Suprapubic skin (tissue), 4 donors: Measurements from ENCODE around the gene IFIT1B. TPM values are rescaled to one million over a fixed set of nuclear protein-coding genes. Genes with fewer than 3 reads are reported as not detected.

Source experiments
- DNase-seq, 2 donors: peaks; one replicate each; pipeline ENCODE4 v3.0.0-alpha.2; 2019; ENCODE audit warnings: low spot score in 2 of 2
- H3K27ac ChIP-seq: fragments of 200-600 bp; sonication (generic); one replicate; pipeline ENCODE4 v1.5.1; 2019
- H3K27me3 ChIP-seq: fragments of 200-600 bp; sonication (generic); one replicate; pipeline ENCODE4 v1.5.1; 2019
- H3K36me3 ChIP-seq: fragments of 200-600 bp; sonication (generic); one replicate; pipeline ENCODE4 v1.5.1; 2019
- H3K4me1 ChIP-seq: fragments of 200-600 bp; sonication (generic); one replicate; pipeline ENCODE4 v1.5.1; 2019
- H3K4me3 ChIP-seq: fragments of 200-600 bp; sonication (generic); one replicate; pipeline ENCODE4 v1.5.1; 2019; ENCODE audit warnings: mild to moderate bottlenecking
- H3K9me3 ChIP-seq: fragments of 200-600 bp; sonication (generic); one replicate; pipeline ENCODE4 v1.5.1; 2019
- CTCF ChIP-seq, 2 donors: fragments of 200-600 bp in 1 of 2; fragments of 450-650 bp in 1 of 2; sonication (generic) in 1 of 2; IDR thresholded peaks; one replicate each; pipeline ENCODE4 v1.5.1; 2016 to 2019; ENCODE audit warnings: antibody characterized with exemption in 2 of 2, mild to moderate bottlenecking in 1 of 2, moderate library complexity in 1 of 2
- EP300 ChIP-seq: sonication (generic); formaldehyde crosslinking; IDR thresholded peaks from one replicate; pipeline ENCODE4 v1.6.1; 2017; ENCODE audit warnings: antibody characterized with exemption
- POLR2A ChIP-seq, 2 donors: fragments of 450-650 bp; IDR thresholded peaks; one replicate each; pipeline ENCODE4 v1.6.1; 2017; ENCODE audit warnings: antibody characterized with exemption in 2 of 2, mild to moderate bottlenecking in 2 of 2, moderate library complexity in 2 of 2
- POLR2AphosphoS5 ChIP-seq, 3 donors: sonication (generic); formaldehyde crosslinking; IDR thresholded peaks; one replicate each; pipeline ENCODE4 v1.6.1; 2017; ENCODE audit warnings: antibody characterized with exemption in 3 of 3
- WGBS: methylation state at CpG from one replicate; pipeline ENCODE4 v1.1.5; 2018; 5-methylcytosine and 5-hydroxymethylcytosine counted together
- total RNA-seq, 4 donors: library from RNA; depleted of rRNA; stranded (reverse); fragments of >200 nt; gene quantifications; one replicate each; pipeline ENCODE4 v1.1.0, GENCODE V29; 2016

The IFIT1B gene
- total RNA-seq, 4 donors from 2014 or later, result not detected

GRCh38 chr10:89351780-89352597 is 25.9 kb upstream of the IFIT1B start:
- Histone ChIP-seq H3K9me3 (no peaks in the 10 kb centered on the region), H3K27me3 (no peaks in the 10 kb centered on the region), H3K4me1 (peaks cover 29% of the 10 kb centered on the region), H3K27ac (peak overlapping the region; percentile 79), H3K36me3 (no peaks in the 10 kb centered on the region), H3K4me3 (no peak overlapping the region)
- WGBS, result 35% methylated on average over 12 of the region's 12 CpGs
- DNase-seq, result no peak
- TF ChIP-seq POLR2A (IDR thresholded peaks at IDR 0.05), result no peak
- TF ChIP-seq CTCF (IDR thresholded peaks at IDR 0.05), result no peak
- TF ChIP-seq EP300, result no peak
- TF ChIP-seq POLR2AphosphoS5 (IDR thresholded peaks at IDR 0.05), result no peak

GRCh38 chr10:89352802-89353201 is 25.1 kb upstream of the IFIT1B start:
- DNase-seq, result no peak
- no peak overlapping the region for H3K4me3 ChIP-seq
- 85% methylated on average over 4 of the region's 4 CpGs for WGBS
- H3K9me3 ChIP-seq, result no peaks in the 10 kb centered on the region
- no peak overlapping the region for H3K27ac ChIP-seq
- peaks cover 23% of the 10 kb centered on the region for H3K4me1 ChIP-seq
- H3K36me3 ChIP-seq, result no peaks in the 10 kb centered on the region
- no peaks in the 10 kb centered on the region for H3K27me3 ChIP-seq
- TF ChIP-seq EP300 (no peak), CTCF (IDR thresholded peaks at IDR 0.05) (no peak), POLR2A (IDR thresholded peaks at IDR 0.05) (no peak), POLR2AphosphoS5 (IDR thresholded peaks at IDR 0.05) (no peak)

- 93% methylated on average over 2 of the region's 2 CpGs for WGBS
- no peaks in the 10 kb centered on the region for H3K27me3 ChIP-seq
- H3K36me3 ChIP-seq, result no peaks in the 10 kb centered on the region
- no peak for DNase-seq
- H3K4me3 ChIP-seq, result no peak overlapping the region
- TF ChIP-seq EP300 (no peak), POLR2A (IDR thresholded peaks at IDR 0.05) (no peak), POLR2AphosphoS5 (IDR thresholded peaks at IDR 0.05) (no peak), CTCF (IDR thresholded peaks at IDR 0.05) (no peak)
- H3K4me1 ChIP-seq, result peaks cover 19% of the 10 kb centered on the region
- H3K27ac ChIP-seq, result no peak overlapping the region
- H3K9me3 ChIP-seq, result no peaks in the 10 kb centered on the region
Observed at GRCh38 chr10:89355394-89355931, 22.4 kb upstream of the IFIT1B start.

GRCh38 chr10:89357096-89357495 is 20.8 kb upstream of the IFIT1B start:
- no peaks in the 10 kb centered on the region for H3K9me3 ChIP-seq
- H3K27me3 ChIP-seq, result no peaks in the 10 kb centered on the region
- peaks cover 5% of the 10 kb centered on the region for H3K4me1 ChIP-seq
- no peaks in the 10 kb centered on the region for H3K36me3 ChIP-seq
- 71% methylated on average over 1 of the region's 1 CpG for WGBS
- H3K27ac ChIP-seq, result no peak overlapping the region
- DNase-seq, result no peak
- no peak for TF ChIP-seq EP300
- TF ChIP-seq POLR2A (IDR thresholded peaks at IDR 0.05), result no peak
- no peak for TF ChIP-seq POLR2AphosphoS5 (IDR thresholded peaks at IDR 0.05)
- no peak for TF ChIP-seq CTCF (IDR thresholded peaks at IDR 0.05)
- H3K4me3 ChIP-seq, result no peak overlapping the region

GRCh38 chr10:89357975-89358374 is 19.9 kb upstream of the IFIT1B start:
- no peaks in the 10 kb centered on the region for H3K27me3 ChIP-seq
- DNase-seq, result no peak
- WGBS, result 87% methylated on average over 2 of the region's 2 CpGs
- peaks cover 3% of the 10 kb centered on the region for H3K4me1 ChIP-seq
- H3K36me3 ChIP-seq, result no peaks in the 10 kb centered on the region
- H3K9me3 ChIP-seq, result no peaks in the 10 kb centered on the region
- TF ChIP-seq POLR2AphosphoS5 (IDR thresholded peaks at IDR 0.05) (no peak), POLR2A (IDR thresholded peaks at IDR 0.05) (no peak), CTCF (IDR thresholded peaks at IDR 0.05) (no peak), EP300 (no peak)
- H3K27ac ChIP-seq, result no peak overlapping the region
- no peak overlapping the region for H3K4me3 ChIP-seq
